GM19239 (cell line): ENCODE data around the gene RABGEF1.
"Not testable (repeated sequence)": the region's sequence is repeated elsewhere in the genome, so short reads cannot be mapped to it uniquely, and the experiment has no call there.

ENCODE experiments used
- DNase-seq: peaks from one replicate; pipeline ENCODE4 v3.0.0; 2011; ENCODE audit warnings: low spot score; ENCODE audit not compliant: insufficient read length
- FAIRE-seq: peaks from 2 replicates; lab custom pipeline; 2011; peaks lifted over from hg19 to GRCh38; lab: Jason Lieb, UNC

Gene RABGEF1

GRCh38 chr7:66740302-66740979 is at the start of gene RABGEF1:
Gene RABGEF1, plus strand, starts transcription at chr7:66740733. Its CDS starts 31,167 bp downstream, at chr7:66771900.
- FAIRE-seq (peak; percentile 35), DNase-seq (peak; percentile 86)

- no peak for DNase-seq
- FAIRE-seq: no peak
These were observed 47.2 kb upstream of the RABGEF1 start for GRCh38 chr7:66693331-66693730.

GRCh38 chr7:66694286-66694685 is 46.2 kb upstream of the RABGEF1 start:
- FAIRE-seq: no peak
- no peak for DNase-seq

GRCh38 chr7:66695417-66695816 is 45.1 kb upstream of the RABGEF1 start:
- FAIRE-seq, DNase-seq: not testable (repeated sequence)

GRCh38 chr7:66696134-66696533 is 44.4 kb upstream of the RABGEF1 start:
- not testable (repeated sequence) for DNase-seq, FAIRE-seq

- DNase-seq: no peak
- FAIRE-seq: no peak
These were observed 43.8 kb upstream of the RABGEF1 start for GRCh38 chr7:66696774-66697191.

DNA sequence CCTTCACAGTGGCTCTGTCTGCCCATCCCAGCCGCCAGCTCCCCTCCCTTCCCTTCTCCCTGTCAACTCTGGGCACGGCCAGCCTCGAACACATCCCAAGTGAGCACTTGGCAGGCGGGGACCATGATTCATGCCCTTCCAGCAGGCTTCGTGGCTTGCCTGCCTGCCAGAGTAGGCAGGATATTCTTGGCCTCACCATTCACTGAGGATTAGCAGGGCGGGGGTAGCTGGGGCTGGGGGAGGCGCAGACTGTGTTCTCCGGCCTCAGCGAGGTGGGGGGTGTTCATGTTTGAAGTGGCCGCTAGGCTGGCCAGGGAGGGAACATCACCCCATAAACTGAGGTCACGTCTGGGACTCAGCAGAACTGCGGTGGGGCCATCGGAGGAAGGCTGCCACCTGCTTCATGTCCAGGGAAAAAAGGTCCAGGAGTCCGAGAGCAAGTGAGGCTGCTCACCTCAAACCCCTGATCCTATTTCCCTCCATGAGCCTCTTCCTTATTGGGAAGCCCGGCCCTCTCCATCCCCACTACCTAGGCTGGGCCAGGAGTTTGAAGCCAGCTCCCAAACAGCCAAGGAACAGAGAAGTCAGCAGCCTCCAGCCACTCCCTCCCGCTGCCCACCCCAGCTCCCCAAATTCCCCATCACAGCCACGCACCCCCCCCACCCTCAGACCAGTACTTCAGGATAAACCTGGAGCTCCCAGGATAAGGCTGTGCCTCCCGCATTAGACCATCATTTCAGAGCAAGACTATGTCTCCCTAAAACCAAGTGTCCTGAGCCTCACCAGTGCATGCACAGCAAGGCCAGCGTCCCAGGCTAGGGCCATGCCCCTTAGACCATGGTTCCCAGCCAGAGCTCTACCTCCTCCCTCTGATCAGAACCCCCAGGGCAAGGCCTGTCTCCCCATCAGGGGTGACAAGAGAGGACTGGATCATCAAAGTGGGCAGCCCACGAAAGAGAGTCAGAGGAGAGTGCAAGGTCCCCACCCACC is 42.8 kb upstream of the RABGEF1 start:
- DNase-seq: no peak

DNA sequence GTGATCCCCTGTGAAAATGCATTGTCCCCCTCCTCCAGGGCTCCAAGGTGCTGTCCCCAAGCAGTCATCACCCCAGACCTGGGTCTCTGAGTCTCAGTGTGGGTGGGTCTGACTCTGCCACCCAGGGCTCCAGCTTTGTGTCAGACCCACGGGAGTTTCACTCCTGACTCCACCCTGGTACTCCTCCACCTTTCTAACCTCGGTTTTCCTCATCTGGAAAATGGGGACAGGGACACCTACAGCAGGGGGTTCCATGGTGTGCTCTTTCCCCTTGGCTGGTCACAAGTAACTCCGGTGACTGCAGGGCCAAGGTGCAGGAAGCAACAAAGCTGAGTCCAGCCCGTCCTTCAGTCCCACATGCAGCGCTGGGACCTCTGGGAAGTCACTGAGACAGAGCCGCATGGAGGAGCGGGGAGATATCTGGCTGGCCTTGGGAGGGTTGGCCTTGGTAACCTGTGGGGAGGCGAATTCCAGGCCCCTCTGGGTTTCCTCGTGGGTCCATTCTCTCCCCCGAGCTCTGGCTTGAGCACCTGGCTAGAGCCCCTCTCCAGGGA is 41.8 kb upstream of the RABGEF1 start:
- no peak for DNase-seq
- no peak for FAIRE-seq

More for the DNA sequence above, 42.8 kb upstream of the RABGEF1 start:
- no peak for FAIRE-seq

GRCh38 chr7:66699998-66700397 is 40.5 kb upstream of the RABGEF1 start:
- DNase-seq (no peak), FAIRE-seq (no peak)

GRCh38 chr7:66700633-66701131 is 39.9 kb upstream of the RABGEF1 start:
- DNase-seq (no peak), FAIRE-seq (no peak)

DNA sequence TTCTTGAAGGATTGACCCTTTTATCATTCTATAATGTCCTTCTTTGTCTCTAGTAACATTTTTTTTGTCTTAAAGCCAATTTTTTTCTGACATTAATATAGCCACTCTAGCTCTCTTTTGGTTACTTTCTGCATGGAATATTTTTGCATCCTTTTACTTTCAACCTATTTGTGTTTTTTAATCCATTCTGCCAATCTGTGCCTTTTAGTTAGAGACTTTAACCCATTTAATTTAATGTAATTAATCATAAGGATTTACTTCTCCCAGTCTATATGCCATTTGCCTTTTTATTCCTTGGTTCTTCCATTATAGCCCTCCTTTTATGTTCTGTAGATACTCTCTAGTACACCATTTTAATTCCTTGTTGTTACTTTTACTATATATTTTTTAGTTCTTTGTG is 32.7 kb upstream of the RABGEF1 start:
- no peak for FAIRE-seq
- no peak for DNase-seq

GRCh38 chr7:66710752-66711151 is 29.8 kb upstream of the RABGEF1 start:
- FAIRE-seq, DNase-seq: not testable (repeated sequence)

GRCh38 chr7:66713687-66714086 is 26.8 kb upstream of the RABGEF1 start:
- no peak for FAIRE-seq
- no peak for DNase-seq

GRCh38 chr7:66716634-66717033 is 23.9 kb upstream of the RABGEF1 start:
- not testable (repeated sequence) for FAIRE-seq, DNase-seq

GRCh38 chr7:66720561-66720960 is 20.0 kb upstream of the RABGEF1 start:
- DNase-seq (no peak), FAIRE-seq (no peak)

DNA sequence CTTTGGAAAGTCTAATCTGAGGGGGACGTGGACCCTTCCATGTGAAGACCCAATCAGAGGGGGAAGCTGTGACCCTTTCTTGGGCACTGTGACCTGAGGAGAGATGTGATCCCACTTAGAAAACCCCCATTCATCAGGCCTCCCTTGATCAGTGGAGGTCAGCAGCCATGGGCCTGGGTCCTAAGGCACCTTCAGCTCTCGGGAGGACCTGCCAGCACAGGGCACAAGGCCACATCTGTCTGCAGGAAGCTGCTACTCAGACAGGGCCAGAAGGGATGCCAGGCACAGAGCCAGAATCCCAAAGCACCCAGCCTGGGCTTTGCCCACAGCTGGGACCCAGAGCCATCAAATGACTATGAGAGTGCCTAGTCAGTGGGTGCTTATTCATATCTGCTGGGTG is 14.7 kb upstream of the RABGEF1 start:
- FAIRE-seq (no peak), DNase-seq (no peak)

DNA sequence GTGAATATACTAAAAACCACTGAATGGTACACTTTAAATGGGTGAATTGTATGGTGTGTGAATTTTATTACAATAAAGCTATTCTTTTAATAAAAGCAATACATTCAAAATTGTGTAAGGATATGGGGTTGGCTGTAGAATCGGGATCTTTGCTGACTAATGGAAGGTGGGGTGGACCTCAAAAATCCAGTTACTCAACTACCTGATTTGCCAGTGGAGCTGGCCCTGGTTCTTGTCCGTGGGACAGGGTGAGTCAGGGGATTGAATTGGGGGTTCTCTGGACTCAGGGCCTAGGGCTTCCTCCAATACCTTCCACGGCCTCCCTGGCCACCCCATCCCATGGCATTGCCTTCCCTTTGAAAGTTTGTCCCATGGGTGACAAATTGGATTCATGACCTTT is 13.5 kb upstream of the RABGEF1 start:
- FAIRE-seq (no peak), DNase-seq (no peak)

DNA sequence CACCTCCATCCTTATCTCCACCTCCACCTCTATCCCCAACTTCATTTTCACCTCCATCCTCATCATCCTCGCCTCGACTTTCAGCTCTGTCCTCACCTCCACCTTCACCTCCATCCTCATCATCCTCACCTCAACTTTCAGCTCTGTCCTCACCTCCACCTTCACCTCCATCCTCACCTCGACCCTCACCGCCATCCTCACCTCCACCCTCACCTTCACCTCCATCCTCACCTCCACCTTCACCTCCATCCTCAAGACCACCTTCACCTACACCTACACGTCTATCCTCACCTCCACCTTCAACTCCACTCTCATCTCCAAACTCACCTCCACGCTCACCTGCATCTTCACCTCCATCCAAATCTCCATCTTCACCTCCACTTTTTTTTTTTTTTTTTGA is 12.0 kb upstream of the RABGEF1 start:
- FAIRE-seq: no peak

GRCh38 chr7:66729274-66729673 is 11.3 kb upstream of the RABGEF1 start:
- FAIRE-seq (no peak), DNase-seq (no peak)

More for the DNA sequence above, 12.0 kb upstream of the RABGEF1 start:
- DNase-seq: no peak

DNA sequence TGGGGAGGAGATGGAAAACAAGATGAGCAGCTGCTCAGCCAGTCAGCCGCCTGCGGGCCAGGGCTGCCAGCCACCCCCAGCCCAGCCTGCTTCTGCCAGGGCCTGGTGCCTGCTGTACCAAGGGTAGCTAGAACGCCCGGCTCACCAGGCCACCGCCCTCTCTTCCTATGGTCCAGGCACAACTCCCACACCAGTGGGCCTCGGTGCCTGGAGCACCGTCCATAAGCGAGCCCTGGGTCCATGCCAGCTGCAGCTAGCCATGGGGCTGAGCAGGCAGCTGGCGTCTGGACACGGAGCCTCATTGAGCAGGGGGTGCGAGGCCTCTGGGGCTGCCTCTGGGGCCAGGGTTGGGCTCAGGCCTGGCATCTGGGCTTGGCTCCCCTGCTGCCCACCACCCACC is 8.5 kb upstream of the RABGEF1 start:
- FAIRE-seq (no peak), DNase-seq (no peak)

GRCh38 chr7:66732439-66732838 is 8.1 kb upstream of the RABGEF1 start:
- no peak for DNase-seq
- FAIRE-seq: peak; percentile 26
